ENCODE measurements around the gene POR.
"Not testable (repeated sequence)": the region's sequence is repeated elsewhere in the genome, so short reads cannot be mapped to it uniquely, and the experiment has no call there.

POR gene

DNA sequence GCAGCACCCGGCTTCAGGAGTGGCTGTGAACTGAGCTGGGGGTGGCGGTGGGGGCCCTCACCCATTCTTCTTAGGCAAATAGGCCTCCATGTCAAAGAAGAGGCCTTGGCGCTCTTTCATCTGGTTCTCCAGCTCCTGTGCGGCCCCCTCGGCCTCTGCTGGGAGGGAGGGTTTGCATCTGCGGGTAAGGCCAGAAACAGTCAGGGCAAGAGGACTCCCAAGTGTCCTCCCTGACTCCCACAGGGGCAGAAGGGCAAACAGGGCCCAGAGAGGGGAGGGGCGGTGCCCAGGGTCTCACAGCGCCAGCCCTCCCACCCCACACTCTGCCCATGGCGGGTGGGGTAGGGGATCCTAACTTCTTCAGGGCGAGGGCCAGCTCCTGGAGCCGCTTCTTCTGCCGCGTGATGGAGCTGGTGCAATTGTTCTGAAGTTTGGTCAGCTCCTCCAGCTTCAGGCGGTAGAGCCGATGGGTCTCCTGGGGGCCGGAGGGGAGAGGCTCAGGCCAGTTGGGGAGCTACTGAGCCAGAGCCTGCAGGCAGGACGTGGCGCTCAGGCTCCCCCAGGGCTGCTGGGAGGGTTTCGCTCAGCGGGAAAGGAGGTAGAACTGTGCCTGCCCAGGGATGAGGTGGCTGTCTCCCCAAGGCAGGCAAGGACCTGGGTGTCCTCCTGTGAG, 77.3 kb downstream of the POR start:
- no peak for DNase-seq (ENCODE audit: low read depth)

DNA sequence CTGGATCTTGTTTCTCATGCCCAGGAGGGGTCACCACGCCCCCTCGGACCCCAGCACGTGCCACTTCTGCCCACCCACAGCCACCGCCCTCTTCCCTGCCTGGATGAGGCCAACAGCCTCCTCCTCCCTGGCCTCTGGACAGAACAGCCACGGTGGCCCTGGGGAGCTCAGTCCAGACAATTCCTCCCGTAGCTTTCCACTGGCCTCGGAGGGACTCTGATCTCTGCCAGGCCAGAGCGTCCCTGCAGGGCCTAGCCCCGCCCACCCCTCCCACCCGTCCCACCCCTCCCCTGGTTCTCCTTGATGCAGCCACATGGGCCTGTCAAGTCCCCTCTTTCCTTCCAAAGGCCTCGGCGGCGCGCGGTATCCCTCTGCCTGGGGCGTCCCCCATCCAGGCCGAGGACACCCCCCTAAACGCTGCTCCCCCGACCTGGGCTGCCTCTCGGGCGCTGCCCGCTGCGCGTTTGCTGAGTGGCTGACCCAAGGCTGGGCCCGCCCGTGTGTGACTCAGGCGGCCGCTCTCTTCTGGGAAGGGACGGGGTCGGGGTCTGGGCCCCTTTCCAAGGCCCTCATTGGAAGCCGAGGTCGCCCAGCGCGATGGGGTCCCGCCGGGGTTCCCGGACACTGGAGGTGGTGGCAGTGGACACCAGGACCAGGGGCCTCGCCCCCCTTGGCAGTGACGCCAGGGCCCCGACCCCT, 78.9 kb downstream of the POR start:
- DNase-seq (ENCODE audit: low read depth) = no peak

DNA sequence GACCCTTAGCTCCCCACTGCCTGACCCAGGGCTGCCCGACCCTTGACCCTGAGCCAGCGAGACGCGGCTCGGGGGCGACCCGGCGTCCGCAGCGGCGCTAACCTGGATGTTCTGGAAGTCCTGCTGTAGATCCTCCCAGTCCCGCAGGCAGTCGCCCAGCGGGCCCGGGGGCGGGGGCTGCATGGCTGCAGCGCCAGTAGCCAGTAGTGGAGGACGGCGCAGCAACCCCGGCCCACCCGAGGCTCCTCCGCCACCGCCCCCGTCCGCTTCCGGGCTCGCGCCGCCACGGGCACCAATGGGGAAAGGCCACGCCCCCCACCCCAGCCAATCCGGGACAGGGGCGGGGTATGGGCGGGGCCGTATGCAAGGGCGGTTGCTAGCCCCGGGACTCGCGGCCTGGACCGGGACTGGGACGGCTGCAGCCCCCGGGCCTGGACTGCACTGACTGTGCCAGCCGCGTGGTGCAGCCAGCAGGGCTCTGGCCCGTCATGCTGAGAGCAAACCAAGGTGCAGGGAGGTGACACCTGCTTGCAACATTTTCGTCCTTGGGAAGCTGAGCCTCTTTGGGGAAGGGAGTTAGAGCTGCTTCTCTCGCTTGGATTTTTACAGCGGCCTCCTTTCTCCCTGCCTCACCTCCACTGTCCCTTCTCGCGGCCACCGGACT, 79.6 kb downstream of the POR start, which contains the start of gene TMEM120A:
Gene TMEM120A (minus strand): TSS at position 208 of the 664 bp plus-strand sequence. CDS start 25 bp downstream, at position 183.
- peak; percentile 93 for DNase-seq (ENCODE audit: low read depth)

DNA sequence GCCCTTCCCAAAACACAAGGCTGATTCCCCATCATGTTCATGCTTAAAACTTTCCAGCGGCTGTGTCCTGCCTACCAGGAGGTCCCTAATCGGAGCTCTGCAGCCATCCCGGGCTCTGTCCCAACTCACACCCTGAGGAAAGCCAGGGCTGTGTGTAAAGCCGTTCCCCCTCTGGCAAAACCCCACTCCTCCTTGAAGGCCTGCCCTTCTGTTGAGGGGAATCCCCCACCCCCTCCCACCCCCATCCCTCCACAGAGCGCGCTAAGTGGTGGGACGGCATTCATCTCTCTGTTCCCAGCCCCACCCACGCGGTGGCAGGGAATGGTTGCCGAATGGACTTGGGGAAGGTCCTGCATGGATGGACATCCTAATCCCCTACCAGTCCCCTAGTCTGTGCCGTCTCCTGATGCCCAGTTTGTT, 80.1 kb downstream of the POR start:
- no peak for DNase-seq (ENCODE audit: low read depth)

DNA sequence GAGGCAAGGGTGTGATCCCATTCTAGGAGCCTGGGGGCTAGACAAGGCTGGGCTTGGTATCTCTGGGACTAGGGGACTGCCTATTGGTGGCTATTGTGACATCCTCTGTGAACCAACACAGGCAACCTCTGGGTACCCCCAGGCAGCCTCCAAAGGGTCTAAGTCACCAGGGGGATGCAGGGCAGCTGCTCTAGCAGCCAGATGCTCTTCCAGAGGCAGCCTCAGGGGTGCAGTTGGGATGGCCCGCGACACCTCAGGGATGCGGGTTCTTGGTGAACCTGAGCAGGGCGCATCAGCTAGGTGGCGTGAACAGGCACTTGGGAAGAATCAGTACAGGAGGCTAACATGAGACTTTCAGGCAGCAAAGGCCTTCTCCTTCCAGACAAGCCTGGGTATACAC, 81.0 kb downstream of the POR start:
- DNase-seq (ENCODE audit: low read depth) = no peak

DNA sequence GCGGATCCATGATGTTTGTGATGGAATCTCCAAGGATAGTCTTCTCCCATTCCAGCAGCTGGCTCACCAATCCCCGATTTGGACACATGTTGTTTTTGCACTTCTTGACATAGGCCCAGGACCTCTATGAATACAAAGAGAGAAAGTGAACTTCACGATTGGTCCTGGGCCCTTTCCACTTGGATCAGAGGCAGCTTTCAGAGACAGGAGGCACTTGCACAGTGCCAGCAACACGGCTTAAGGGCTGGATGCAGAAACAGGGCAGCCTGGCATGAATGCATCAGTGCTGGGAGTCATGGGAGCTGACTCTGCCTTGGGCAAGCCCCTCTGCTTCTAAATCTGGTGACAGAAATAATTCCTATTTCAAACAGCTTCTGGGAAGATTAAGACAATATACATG, 81.5 kb downstream of the POR start:
- DNase-seq (ENCODE audit: low read depth) = no peak

DNA sequence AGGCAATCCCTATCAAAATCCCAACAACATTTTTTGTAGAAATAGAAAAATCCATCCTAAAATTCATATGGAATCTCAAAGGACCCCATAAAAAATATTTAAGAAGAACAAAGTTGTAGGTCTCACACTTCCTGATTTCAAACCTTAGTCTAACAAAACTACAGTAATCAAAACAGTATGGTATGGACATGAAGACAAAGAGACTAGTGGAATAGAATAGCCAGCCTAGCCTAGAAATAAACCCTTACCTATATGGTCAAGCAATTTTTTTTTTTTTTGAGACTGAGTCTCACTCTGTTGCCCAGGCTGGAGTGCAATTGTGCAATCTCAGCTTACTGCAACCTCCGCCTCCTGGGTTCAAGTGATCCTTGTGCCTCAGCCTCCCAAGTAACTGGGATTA, 83.1 kb downstream of the POR start:
- no peak for DNase-seq (ENCODE audit: low read depth)

DNA sequence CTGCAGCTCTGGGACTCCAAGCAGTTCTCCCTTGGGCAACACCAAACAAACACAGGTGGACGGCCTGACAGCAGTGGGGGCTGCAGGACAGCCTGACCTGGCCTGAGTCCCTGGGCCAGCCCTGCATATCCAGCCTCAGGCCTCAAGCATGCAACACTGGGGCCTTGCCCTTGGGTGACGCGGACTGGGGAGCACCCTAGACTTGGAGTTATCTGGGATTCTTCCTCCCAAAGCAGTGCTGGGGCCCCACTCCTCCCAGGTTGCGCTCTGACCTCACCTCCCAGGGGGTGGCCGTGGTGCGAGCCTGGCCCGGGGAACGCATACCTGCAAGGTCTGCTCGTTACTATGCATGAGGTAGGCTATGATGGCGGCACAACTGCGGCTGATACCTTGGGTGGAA, 85.6 kb downstream of the POR start:
- DNase-seq (ENCODE audit: low read depth) = no peak

DNA sequence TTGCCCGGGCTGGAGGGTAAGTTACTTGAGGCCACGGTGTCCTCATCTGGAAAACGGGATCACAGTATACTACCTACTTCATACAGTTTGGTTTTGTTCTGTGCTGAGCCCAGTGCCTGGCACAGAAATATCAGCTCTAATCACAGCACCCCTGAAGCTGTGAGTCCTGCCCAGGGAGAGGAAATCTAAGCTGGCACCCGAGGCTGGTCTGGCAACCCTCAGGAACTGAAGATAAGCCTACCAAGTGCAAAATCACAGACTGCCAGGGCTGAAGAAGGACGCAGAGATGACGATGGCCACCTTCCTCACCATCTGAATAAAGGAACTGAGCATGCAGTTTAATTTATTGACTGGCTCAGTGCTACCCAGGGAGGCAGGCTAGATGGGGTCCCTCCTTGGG, 87.2 kb downstream of the POR start:
- no peak for DNase-seq (ENCODE audit: low read depth)

DNA sequence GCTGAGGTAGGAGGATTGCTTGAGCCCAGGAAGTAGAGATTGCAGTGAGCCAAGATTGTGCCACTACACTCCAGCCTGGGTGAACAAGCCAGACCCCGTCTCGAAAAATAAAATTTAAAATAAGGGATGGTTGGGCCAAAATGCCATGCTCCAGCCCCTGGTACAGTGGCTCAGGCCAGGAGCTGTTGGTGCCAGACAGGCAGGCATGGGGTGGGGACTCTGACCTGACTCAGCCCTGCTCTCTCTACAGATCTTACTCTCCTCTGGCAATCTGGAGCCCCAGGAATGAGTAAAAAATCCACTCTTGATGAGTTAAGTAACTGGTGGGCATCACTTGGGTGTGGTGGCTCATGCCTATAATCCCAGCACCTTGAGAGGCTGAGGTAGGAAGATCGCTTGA, 87.9 kb downstream of the POR start:
- no peak for DNase-seq (ENCODE audit: low read depth)

DNA sequence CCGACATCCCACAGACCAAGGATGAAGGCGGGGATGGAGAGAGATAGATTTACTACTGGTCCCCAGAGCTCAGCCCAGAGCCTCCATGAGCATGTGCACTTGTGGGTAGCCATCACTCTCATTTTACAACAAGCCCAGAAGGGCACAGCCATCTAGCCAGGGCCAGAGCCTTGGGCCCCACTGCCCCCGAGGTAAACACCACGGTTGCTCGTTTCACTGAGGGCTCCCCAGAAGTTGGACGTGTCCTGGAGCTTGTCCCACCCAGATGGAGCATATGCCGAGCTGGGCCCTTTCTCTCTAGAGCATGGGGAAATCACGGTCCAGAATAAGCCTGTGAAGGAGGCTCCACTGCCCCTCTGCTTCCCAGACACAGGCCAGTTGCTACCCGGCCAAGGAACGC, 88.4 kb downstream of the POR start:
- DNase-seq (ENCODE audit: low read depth) = no peak

DNA sequence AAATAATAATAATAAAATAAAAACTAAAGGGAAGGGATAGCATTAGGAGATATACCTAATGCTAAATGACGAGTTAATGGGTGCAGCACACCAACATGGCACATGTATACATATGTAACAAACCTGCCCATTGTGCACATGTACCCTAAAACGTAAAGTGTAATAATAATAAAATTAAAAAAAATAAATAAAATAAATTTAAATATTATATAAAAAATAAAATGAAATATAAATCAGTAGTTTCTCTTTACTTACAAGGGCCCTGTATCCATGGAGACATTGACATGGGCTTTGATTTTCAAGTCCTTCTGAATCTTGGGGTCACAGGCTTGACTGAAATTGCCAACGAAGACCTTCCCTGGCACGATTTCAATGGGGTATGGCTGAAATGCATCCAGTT, 90.0 kb downstream of the POR start:
- not testable (repeated sequence) for DNase-seq (ENCODE audit: low read depth)

DNA sequence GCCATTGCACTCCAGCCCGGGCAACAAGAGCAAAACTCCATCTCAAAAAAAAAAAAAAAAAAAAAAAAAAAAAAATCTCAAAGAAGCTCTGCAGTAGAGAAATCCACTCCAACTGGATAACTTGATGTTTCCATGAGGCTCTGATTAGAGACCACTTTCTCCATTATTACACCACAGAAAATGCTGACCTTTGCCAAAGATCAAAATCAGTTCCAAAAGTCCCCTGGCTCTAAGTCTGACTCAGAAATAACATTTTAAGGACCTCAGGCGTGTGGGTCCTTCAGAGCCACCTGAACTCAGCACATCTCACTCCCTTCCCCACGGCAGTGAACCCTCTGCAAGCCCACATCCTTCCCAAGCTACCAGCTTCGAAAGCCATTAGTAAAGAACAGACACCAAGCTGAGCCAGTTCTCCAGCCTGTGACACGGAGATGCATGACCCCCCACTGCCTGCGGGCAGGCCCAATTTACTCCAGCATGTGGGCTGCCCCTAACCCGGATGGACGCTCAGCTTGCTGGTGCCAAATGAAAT, 93.3 kb downstream of the POR start:
- DNase-seq (ENCODE audit: low read depth) = no peak

DNA sequence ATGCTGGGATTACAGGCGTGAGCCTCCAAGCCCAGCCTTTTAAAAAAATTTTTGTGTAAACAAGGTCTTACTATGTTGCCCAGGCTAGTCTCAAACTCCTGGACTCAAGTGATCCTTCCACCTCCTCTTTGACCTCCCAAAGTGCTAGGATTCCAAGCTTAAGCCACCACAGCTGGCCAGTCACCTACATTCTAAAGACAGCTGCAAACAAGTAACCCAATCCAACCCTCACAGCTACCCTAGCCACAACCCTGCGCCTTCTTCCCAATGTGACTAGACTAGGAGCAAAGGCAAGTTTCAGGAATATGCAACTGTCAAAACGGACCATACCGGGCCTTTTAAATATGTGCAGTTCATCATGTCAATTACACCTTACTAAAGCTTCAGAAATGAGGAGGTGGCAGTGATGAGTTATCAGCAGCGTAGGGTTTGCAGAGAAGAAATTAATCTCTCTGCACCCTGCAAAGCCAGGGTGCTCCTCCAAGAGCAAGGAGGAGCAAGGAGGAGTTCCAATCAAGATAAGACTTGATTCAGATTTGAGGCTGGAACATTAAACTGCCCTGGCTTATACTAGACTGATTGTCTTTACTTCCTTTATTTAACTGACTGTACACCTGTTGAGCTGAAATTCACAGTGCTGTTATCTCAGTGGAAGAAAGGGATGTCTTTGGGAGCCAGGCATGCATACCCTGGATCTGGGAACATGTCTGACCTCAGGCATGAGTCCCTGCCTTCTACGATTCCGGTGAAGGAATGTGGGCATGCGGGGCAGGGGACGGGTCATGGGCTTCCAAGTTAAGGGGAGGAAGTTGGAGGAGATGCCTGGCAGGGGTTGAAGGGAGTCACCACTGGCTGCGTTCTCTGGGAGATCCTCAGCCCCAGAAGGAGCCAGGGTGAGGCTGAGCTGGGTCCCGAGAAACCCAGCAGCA, 95.0 kb downstream of the POR start:
- no peak for DNase-seq (ENCODE audit: low read depth)

DNA sequence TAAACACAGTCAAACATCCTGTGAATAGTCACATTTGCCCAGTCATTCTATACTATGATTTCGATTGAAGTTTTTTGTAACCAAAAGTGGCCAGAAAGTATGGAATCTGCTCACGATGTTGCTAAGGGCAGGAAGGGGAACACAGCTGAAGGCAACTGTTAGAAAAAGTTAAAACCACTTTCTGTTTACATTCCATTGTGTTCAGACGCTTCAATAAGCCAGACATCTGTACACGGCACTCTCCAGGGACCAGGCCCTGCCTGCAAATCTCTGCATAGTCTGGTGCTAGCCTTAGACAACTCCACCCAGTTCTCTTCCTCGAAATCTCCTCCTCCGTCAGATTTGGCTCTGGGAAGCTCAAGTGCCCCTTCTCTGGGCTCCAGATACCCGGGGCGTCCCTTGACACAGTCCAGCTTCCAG, 96.5 kb downstream of the POR start:
- DNase-seq (ENCODE audit: low read depth) = no peak

DNA sequence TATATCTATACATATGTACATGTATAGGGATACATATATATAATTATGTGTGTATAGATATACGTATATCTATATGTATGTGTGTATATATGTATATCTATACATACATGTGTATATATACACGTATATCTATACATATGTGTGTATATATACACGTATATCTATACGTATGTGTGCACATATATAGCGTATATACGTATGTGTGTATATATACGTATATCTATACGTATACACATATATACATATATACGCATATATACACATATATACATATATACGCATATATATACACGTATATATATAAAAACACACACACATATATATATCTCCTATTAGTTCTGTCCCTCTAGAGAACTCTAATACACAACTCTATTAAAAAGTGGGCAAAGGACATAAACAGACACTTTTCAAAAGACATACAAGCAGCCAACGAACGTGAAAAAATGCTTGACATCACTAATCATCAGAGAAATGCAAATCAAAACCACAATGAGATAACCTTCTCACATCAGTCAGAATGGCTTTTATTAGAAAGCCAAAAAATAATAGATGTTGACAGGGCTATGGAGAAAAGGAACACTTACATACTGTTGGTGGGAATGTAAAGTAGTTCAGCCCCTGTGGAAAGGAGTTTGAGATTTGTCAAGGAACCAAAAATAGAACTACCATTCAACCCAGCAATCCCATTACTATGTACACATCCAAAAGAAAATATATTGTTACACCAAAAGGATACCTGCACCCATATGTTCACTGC, 101.4 kb downstream of the POR start:
- DNase-seq (ENCODE audit: low read depth) = no peak

DNA sequence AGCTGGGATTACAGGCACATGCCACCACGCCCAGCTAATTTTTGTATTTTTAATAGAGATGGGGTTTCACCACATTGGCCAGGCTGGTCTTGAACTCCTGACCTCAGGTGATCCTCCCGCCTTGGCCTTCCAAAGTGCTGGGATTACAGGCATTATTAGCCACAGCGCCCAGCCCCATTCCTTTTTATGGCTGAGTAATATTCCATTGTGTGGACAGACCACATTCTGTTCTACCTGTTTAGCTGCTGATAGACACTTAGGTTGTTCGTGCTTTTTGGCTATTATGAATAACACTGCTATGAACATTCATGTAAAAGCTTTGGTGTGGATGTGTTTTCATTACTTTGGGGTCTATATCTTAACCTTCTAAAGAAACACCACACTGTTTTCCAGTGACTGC, 103.6 kb downstream of the POR start:
- not testable (repeated sequence) for DNase-seq (ENCODE audit: low read depth)

DNA sequence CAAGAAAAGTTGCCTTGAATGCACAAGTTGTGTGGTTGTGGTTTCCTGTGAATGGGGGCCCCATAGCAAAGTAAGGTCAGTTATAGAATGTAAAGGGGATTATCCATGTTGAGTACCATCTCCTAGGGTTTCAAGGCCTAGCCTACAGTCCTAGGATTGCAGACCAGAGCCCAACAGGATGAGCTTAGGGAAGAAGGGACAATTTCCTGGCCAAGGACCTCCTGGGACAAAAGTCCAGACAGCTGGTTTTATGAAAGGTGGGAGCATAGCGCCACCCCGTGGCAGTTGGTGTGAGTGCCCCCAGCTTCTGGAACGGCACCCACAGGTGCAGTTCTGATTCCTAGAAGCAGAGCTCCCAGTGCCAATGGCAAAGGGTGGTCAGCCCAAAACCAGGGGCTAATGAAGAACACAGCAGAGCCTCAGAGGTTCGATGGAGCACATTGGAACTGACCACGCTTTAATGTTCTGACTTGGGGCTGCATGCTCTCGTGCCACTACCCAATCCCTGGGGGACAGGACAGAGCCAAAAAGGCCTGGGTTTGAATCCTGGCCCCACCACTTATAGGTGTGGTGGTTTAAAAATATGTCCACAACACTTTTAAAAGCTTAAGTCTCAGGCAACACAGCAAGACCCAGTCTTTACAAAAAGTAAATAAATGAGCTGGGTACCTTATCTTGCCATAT, 105.2 kb downstream of the POR start:
- DNase-seq (ENCODE audit: low read depth) = peak; percentile 49

DNA sequence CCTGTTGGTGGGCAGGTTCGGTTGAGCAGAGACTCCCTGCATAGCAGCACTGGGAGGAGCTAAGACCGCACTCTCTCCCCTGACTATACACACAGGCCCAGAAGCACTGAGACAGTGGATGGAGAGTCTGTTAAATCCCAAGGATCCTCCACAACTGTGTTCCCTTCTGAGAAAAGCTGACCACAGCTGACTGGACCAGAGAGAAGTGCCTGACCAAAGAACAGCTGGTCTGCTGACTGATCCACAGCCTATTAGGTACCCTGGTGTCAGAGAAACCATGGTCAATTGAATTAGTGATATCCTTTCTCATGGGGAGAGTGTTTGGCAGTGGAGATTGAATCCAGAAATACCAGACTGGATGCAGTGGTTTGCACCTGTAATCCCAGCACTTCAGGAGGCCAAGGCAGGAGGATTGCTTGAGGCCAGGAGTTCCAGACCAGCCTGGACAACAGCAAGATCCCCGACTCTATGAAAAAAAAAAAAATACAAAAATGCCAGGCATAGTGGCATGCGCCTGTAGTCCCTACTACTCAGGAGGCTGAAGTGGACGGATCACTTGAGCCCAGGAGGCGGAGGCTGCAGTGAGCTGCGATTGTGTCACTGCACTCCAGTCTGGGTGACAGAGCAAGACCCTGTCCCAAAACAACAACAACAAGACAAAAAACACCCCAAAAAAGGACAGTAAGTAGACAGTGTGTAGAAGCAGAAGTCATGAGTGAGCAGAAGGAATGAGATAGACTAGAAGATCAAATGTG, 107.2 kb downstream of the POR start:
- no peak for DNase-seq (ENCODE audit: low read depth)

DNA sequence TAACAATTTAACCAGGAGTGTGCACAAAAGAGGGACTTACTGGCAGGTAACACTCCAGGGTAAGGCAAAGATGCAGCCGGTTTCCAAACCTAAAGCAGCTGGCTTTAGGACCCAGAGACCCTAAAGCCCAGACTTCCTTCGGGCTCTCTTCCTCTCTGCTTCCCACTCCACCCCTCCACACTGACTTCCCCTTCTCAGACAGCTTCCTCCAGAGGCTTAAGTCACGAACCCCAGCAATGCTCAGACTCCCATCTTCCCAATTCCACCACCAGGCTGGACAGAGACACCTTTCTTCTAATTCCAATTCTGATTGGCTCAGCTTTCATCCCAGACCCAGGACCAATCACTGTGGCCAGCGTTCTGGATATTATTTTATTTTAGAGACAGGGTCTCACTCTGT, 108.0 kb downstream of the POR start:
- DNase-seq (ENCODE audit: low read depth) = no peak
